ENCODE data around the gene WRAP73.

GRCh38 chr1:3641046-3641760, 8.7 kb downstream of the WRAP73 start:
- TF ChIP-seq CTCF (IDR thresholded peaks at IDR 0.05) = no peak
- no peak for TF ChIP-seq POLR2A (IDR thresholded peaks at IDR 0.05)
